ENCODE data around the gene PTPMT1.
"Not testable (repeated sequence)": the region's sequence is repeated elsewhere in the genome, so short reads cannot be mapped to it uniquely, and the experiment has no call there.

The PTPMT1 gene

GRCh38 chr11:47532597-47533213 is 32.7 kb upstream of the PTPMT1 start:
- in situ Hi-C loops (cut with HindIII; ENCODE audit: low pct_unique_long_range_greater_than_20kb, low sequenced_read_pairs) = no loop called here
- DNase-seq (ENCODE audit: low read depth in 1 of 2, low spot score in 1 of 2) = no peak
- no peak for TF ChIP-seq JUND (IDR thresholded peaks at IDR 0.05; ENCODE audit: low read depth)

DNA sequence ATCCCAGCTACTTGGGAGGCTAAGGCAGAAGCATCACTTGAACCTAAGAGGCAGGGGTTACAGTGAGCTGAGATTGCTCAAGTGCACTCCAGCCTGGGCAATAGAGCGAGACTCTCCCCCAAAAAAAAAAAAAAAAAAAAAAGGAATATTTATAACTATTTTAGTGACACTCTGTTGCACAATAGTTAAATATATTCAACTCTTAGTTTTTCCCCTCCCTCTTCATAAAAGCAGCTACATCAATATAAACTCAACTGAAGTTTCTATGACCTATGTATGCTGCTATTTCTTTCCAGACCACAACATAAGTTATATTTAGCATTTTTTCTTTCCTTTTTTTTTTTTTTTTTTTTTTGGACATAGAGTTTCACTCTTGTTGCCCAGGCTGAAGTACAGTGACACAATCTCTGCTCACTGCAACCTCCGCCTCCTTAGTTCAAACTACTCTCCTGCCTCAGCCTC is 31.7 kb upstream of the PTPMT1 start:
- DNase-seq (ENCODE audit: low read depth in 1 of 2, low spot score in 1 of 2) = no peak
- in situ Hi-C loops (cut with HindIII; ENCODE audit: low pct_unique_long_range_greater_than_20kb, low sequenced_read_pairs) = no loop called here
- TF ChIP-seq JUND (IDR thresholded peaks at IDR 0.05; ENCODE audit: low read depth) = no peak

DNA sequence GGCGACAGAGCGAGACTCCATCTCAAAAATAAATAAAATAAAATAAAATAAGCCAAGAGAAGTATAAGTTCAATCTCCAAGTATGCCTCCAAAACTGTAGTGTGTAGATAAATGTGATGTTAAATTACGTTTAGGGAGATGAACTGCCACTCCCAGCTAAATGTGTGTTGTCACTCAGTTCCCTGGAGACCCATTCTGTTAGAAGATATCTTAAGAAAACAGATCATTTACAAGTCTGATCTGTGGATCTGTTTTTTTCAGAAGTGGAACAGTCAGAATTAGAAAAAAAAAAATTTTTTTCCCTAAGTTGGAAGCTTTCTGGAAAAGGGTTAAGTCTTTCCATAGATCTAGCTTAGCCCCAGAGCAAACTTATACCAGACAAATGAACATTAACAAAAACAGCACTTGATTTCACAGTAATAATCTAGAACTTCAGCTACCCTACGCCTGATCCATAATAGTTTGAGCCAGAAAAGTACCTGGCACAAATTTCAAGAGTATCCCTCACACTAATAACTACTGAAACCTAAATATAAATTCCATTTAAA is 30.6 kb upstream of the PTPMT1 start:
- no peak for TF ChIP-seq JUND (IDR thresholded peaks at IDR 0.05; ENCODE audit: low read depth)
- no peak for DNase-seq (ENCODE audit: low read depth in 1 of 2, low spot score in 1 of 2)
- in situ Hi-C loops (cut with HindIII; ENCODE audit: low pct_unique_long_range_greater_than_20kb, low sequenced_read_pairs) = no loop called here

- TF ChIP-seq JUND (IDR thresholded peaks at IDR 0.05; ENCODE audit: low read depth) = no peak
- DNase-seq (ENCODE audit: low read depth in 1 of 2, low spot score in 1 of 2) = no peak
- in situ Hi-C loops (cut with HindIII; ENCODE audit: low pct_unique_long_range_greater_than_20kb, low sequenced_read_pairs) = no loop called here
Measured at GRCh38 chr11:47536915-47537314, 28.5 kb upstream of the PTPMT1 start.

- DNase-seq (ENCODE audit: low read depth in 1 of 2, low spot score in 1 of 2) = no peak
- in situ Hi-C loops (cut with HindIII; ENCODE audit: low pct_unique_long_range_greater_than_20kb, low sequenced_read_pairs) = no loop called here
- TF ChIP-seq JUND (IDR thresholded peaks at IDR 0.05; ENCODE audit: low read depth) = no peak
Measured at GRCh38 chr11:47538741-47539565, 26.4 kb upstream of the PTPMT1 start.

DNA sequence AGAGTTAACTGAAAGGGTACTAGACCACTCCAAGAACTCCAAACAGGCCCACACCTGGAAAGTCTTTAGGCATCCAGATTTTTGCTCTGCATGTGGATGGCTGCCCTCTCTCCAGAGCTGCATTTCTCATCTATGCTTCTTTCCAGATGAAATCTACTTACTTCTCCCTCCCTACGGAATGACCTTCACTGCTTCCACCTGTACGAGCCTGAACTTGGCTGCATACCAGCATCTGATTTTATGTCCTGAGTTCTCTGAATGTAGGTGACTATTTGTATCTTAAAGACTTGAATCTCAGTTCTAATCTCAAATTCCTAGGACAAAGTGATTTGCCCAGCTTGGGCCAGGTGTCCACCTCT is 25.7 kb upstream of the PTPMT1 start:
- TF ChIP-seq JUND (IDR thresholded peaks at IDR 0.05; ENCODE audit: low read depth) = no peak
- in situ Hi-C loops (cut with HindIII; ENCODE audit: low pct_unique_long_range_greater_than_20kb, low sequenced_read_pairs) = no loop called here
- peak in 1 of 2 experiments; percentile 38 for DNase-seq (ENCODE audit: low read depth in 1 of 2, low spot score in 1 of 2)

- no peak for DNase-seq (ENCODE audit: low read depth in 1 of 2, low spot score in 1 of 2)
- no peak for TF ChIP-seq JUND (IDR thresholded peaks at IDR 0.05; ENCODE audit: low read depth)
- in situ Hi-C loops (cut with HindIII; ENCODE audit: low pct_unique_long_range_greater_than_20kb, low sequenced_read_pairs) = no loop called here
Measured at GRCh38 chr11:47541070-47541469, 24.3 kb upstream of the PTPMT1 start.

DNA sequence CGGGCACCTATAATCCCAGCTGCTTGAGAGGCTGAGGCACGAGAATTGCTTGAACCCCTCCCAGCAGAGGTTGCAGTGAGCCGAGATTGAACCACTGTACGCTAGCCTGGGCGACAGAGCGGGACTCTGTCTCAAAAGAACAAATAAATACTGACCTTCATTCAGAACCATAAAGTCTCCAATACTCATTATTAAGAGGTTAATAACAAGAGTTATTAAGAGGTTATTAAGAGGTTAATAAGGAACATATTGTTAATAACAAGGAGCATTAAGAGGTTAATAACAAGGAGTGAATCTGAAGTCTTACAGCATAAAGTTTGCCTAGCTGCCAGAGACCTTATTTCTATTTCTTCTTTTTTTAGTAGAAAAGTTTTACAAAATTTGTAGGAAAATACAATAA is 20.1 kb upstream of the PTPMT1 start:
- in situ Hi-C loops (cut with HindIII; ENCODE audit: low pct_unique_long_range_greater_than_20kb, low sequenced_read_pairs) = no loop called here
- no peak for TF ChIP-seq JUND (IDR thresholded peaks at IDR 0.05; ENCODE audit: low read depth)
- no peak for DNase-seq (ENCODE audit: low read depth in 1 of 2, low spot score in 1 of 2)

- DNase-seq (ENCODE audit: low read depth in 1 of 2, low spot score in 1 of 2); in situ Hi-C loops (cut with HindIII; ENCODE audit: low pct_unique_long_range_greater_than_20kb, low sequenced_read_pairs): not testable (repeated sequence)
Measured at GRCh38 chr11:47546274-47546673, 19.1 kb upstream of the PTPMT1 start.

DNA sequence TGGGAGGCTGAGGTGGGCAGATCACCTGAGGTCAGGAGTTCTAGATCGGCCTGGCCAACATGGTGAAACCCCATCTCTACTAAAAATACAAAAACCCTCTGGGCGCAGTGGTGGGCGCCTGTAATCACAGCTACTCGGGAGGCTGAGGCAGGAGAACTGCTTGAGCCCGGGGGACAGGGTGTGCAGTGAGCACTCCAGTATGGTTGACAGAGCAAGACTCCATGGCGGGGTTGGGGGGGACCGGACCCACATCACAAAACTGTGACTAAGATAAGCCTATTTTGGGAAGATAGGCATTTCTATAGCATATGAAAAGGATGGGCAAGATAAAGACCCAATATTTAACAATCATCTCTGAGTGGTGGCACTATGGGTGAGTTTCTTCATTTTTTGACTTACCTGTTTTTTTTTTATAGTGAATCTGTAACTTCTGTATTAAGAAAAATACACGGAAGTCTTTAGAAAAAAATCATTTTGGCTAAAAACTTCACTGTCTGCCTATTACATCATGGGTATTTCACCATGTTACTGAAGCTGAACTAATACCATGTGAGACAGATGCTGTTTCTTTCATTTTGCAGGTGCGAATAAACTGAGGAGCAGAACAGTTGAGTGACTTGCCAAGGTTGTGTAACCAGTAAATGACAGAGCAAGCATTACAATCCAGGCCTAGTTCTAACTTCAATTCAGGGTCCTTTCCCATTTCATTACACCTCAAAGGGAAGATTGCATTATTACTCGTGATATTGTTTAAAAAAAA is 14.9 kb upstream of the PTPMT1 start:
- no peak for TF ChIP-seq JUND (IDR thresholded peaks at IDR 0.05; ENCODE audit: low read depth)
- in situ Hi-C loops (cut with HindIII; ENCODE audit: low pct_unique_long_range_greater_than_20kb, low sequenced_read_pairs) = no loop called here
- no peak for DNase-seq (ENCODE audit: low read depth in 1 of 2, low spot score in 1 of 2)

GRCh38 chr11:47551086-47551485 is 14.3 kb upstream of the PTPMT1 start:
- DNase-seq (ENCODE audit: low read depth in 1 of 2, low spot score in 1 of 2) = peak in 1 of 2 experiments; percentile 68
- TF ChIP-seq JUND (IDR thresholded peaks at IDR 0.05; ENCODE audit: low read depth) = no peak
- in situ Hi-C loops (cut with HindIII; ENCODE audit: low pct_unique_long_range_greater_than_20kb, low sequenced_read_pairs) = no loop called here

GRCh38 chr11:47552056-47552565 is 13.3 kb upstream of the PTPMT1 start:
- TF ChIP-seq JUND (IDR thresholded peaks at IDR 0.05; ENCODE audit: low read depth) = no peak
- peak in 1 of 2 experiments; percentile 59 for DNase-seq (ENCODE audit: low read depth in 1 of 2, low spot score in 1 of 2)
- in situ Hi-C loops (cut with HindIII; ENCODE audit: low pct_unique_long_range_greater_than_20kb, low sequenced_read_pairs) = no loop called here
